Stimulated activated CD4-positive, alpha-beta T cell treated with anti-CD3 and anti-CD28 coated beads, Interleukin-1b, Interleukin-23, amount 100 ng/mL, for 24 hours (primary cell): ENCODE measurements around the gene CCNI2.

ENCODE experiments used
- DNase-seq, 4 experiments: peaks; one replicate each; pipeline ENCODE4 v3.0.0-alpha.2; 2020; ENCODE audit warnings: low read depth in 4 of 4, low spot score in 1 of 4

The CCNI2 gene

GRCh38 chr5:132746954-132747615 is at the start of gene CCNI2:
Gene CCNI2 (plus strand): TSS chr5:132747426. CDS start chr5:132747496, 70 bp downstream.
- peak; percentile 24 to 53 (median 44) for DNase-seq

- DNase-seq = no peak
Measured at GRCh38 chr5:132704875-132705274, 42.4 kb upstream of the CCNI2 start.

GRCh38 chr5:132708645-132709044 is 38.6 kb upstream of the CCNI2 start:
- DNase-seq = no peak

GRCh38 chr5:132714456-132715307 is 32.5 kb upstream of the CCNI2 start:
- DNase-seq = no peak

- no peak for DNase-seq
Measured at GRCh38 chr5:132718544-132719312, 28.5 kb upstream of the CCNI2 start.

GRCh38 chr5:132725745-132726144 is 21.5 kb upstream of the CCNI2 start:
- DNase-seq = no peak

GRCh38 chr5:132729896-132730295 is 17.3 kb upstream of the CCNI2 start:
- no peak for DNase-seq

GRCh38 chr5:132733499-132734148 is 13.6 kb upstream of the CCNI2 start:
- no peak for DNase-seq

- no peak for DNase-seq
Measured at GRCh38 chr5:132734687-132735086, 12.5 kb upstream of the CCNI2 start.

GRCh38 chr5:132736853-132737833 is 10.1 kb upstream of the CCNI2 start, which contains the start of gene KIF3A:
Gene KIF3A (minus strand): TSS chr5:132737546. CDS start chr5:132737419, 127 bp downstream.
- peak; percentile 97 to 99 (median 98) for DNase-seq

GRCh38 chr5:132737982-132738681 is 9.1 kb upstream of the CCNI2 start:
- DNase-seq = no peak

GRCh38 chr5:132739232-132739631 is 8.0 kb upstream of the CCNI2 start:
- no peak for DNase-seq

- DNase-seq = no peak
Measured at GRCh38 chr5:132742158-132742557, 5.1 kb upstream of the CCNI2 start.

- no peak for DNase-seq
Measured at GRCh38 chr5:132742626-132743025, 4.6 kb upstream of the CCNI2 start.

- no peak for DNase-seq
Measured at GRCh38 chr5:132744659-132745058, 2.6 kb upstream of the CCNI2 start.

GRCh38 chr5:132746592-132746953 is 653 bp upstream of the CCNI2 start:
- DNase-seq = no peak

GRCh38 chr5:132747616-132748440 is 602 bp downstream of the CCNI2 start:
- peak in 2 of 4 experiments; percentile 28 to 31 for DNase-seq

- DNase-seq = no peak
Measured at GRCh38 chr5:132748522-132749000, 1.3 kb downstream of the CCNI2 start.
